SK-N-MC (cell line): Measurements from ENCODE around the gene SLAMF1.

Experiments
- EZH2 ChIP-seq: fragments of 200-600 bp; sonication (generic); IDR thresholded peaks from one replicate; pipeline ENCODE4 v1.6.1; 2017; ENCODE audit warnings: antibody characterized with exemption
- POLR2AphosphoS5 ChIP-seq: IDR thresholded peaks from 2 replicates; pipeline ENCODE4 v1.6.1; 2012; ENCODE audit warnings: mild to moderate bottlenecking, low read depth, low read length, borderline replicate concordance

DNA sequence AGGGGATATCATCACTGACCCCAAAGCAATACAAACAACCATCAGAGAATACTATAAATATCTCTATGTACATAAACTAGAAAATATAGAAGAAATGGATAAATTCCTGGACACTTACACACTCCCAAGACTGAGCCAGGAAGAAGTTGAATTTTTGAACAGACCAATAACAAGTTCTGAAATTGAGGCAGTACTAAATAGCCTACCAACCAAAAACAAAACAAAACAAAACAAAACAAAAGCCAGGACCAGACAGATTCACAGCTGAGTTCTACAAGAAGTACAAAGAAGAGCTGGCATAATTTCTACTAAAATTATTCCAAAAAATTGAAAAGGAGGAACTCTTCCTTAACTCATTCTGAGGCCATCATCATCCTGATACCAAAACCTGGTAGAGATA lies 86.0 kb downstream of the SLAMF1 start:
- TF ChIP-seq POLR2AphosphoS5 (no peak), EZH2 (no peak)
